WERI-Rb-1 (cell line): Measurements from ENCODE around the gene TM9SF3.

Source experiments
- DNase-seq: peaks from one replicate; pipeline ENCODE4 v3.0.0-alpha.2; 2020
- H3K27ac ChIP-seq: fragments of 250-450 bp; sonication (Bioruptor Pico); 2 replicates; pipeline ENCODE4 v1.5.1; 2020; ENCODE audit warnings: mild to moderate bottlenecking, moderate library complexity
- H3K27me3 ChIP-seq: fragments of 250-450 bp; sonication (Bioruptor Pico); 2 replicates; pipeline ENCODE4 v1.5.1; 2021; ENCODE audit warnings: mild to moderate bottlenecking, low read depth, moderate library complexity; ENCODE audit not compliant: insufficient read depth, severe bottlenecking
- H3K36me3 ChIP-seq: fragments of 250-450 bp; sonication (Bioruptor Pico); 2 replicates; pipeline ENCODE4 v1.5.1; 2020; ENCODE audit warnings: mild to moderate bottlenecking, moderate library complexity
- H3K4me3 ChIP-seq: 2 replicates; pipeline ENCODE4 v1.5.1; 2011; ENCODE audit warnings: low read depth, mild to moderate bottlenecking, control low read depth, low read length
- H3K9me3 ChIP-seq: fragments of 250-450 bp; sonication (Bioruptor Pico); 2 replicates; pipeline ENCODE4 v1.5.1; 2021; ENCODE audit warnings: mild to moderate bottlenecking, moderate library complexity; ENCODE audit not compliant: severe bottlenecking
- TF ChIP-seq, protein P1 (sequence below): IDR thresholded peaks from 2 replicates; pipeline ENCODE4 v1.5.1; 2011; ENCODE audit warnings: low read depth, mild to moderate bottlenecking, control low read depth, inconsistent platforms, low read length

The TM9SF3 gene

DNA sequence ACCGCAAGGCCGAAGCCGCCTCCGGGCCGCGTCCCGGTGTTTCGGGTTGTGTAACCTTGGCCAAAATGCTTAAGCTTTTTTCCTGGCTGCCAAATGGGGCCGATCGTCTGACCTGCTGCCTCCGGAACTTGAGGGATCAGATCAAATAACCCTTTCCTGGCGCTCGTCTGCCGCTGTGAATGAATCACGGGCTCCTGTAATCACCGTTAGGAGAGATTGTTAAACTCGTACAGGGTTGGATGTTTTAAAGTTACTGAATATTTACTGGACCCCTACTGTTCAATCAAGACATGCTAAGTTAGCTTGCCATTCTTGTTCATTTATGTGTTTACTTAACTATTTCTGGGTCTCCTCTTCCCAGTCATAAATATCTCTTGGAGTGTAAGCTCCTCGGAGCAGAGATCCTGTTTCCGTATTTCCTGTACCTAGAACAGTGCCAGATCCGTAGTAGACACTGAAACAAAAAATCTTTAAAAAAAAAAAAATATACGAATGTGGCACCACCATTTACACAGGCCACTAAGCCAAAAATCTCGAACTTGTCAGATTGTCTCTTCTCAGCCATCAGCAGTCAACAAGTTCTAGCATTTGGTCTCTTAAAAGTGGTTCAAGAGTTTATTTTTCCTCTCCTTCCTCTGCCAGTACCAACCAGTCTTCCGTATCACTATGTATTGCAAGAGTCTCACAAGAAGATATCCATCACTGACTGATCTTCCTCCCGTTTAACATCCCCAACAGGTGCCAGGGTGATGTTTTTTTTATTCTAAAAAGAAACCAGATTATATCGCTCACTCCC lies 650 bp upstream of the TM9SF3 start:
- Histone ChIP-seq H3K9me3 (no peaks in the 10 kb centered on the region), H3K36me3 (peaks cover 11% of the 10 kb centered on the region), H3K4me3 (peak overlapping the region; percentile 80), H3K27ac (peak overlapping the region; percentile 97), H3K27me3 (no peaks in the 10 kb centered on the region)
- TF ChIP-seq, protein P1, sequence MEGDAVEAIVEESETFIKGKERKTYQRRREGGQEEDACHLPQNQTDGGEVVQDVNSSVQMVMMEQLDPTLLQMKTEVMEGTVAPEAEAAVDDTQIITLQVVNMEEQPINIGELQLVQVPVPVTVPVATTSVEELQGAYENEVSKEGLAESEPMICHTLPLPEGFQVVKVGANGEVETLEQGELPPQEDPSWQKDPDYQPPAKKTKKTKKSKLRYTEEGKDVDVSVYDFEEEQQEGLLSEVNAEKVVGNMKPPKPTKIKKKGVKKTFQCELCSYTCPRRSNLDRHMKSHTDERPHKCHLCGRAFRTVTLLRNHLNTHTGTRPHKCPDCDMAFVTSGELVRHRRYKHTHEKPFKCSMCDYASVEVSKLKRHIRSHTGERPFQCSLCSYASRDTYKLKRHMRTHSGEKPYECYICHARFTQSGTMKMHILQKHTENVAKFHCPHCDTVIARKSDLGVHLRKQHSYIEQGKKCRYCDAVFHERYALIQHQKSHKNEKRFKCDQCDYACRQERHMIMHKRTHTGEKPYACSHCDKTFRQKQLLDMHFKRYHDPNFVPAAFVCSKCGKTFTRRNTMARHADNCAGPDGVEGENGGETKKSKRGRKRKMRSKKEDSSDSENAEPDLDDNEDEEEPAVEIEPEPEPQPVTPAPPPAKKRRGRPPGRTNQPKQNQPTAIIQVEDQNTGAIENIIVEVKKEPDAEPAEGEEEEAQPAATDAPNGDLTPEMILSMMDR: no peak
- peak; percentile 67 for DNase-seq

DNA sequence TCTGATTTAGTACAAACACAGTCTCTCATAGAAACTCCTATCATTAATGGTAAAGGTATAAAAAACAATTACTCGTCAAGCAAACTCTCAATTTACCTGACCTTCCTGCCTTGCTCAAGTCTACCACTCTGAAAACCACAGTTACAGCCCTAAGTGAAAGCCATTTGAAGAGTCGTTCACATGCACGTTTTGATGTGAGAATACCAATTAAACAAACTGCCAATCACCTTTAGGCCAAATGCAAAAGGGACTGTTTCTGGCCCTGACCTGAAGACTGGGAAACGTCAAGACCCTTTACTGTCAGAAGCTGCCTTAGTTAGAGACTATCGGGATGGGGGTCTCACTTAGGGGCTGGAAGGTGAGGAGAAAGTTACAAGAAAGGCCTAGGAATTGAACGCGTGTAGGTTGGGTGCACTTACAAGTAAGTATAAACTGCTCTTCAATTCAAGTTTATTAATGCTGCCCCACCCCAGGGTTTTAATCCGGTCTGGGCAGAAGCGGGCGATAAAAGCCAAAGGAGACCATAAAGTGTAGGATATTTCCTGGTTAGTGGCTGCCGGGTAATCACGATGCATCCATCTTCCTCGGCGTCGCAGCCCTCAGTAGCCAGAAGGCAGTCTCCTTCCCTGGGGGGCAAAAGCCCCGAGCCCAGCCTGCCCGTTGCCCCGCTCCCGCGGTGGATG lies 935 bp downstream of the TM9SF3 start:
- no peaks in the 10 kb centered on the region for H3K27me3 ChIP-seq
- TF ChIP-seq, protein P1: no peak
- peaks cover 11% of the 10 kb centered on the region for H3K36me3 ChIP-seq
- H3K27ac ChIP-seq: peak overlapping the region; percentile 97
- peak overlapping the region; percentile 80 for H3K4me3 ChIP-seq
- H3K9me3 ChIP-seq: no peaks in the 10 kb centered on the region
- no peak for DNase-seq

DNA sequence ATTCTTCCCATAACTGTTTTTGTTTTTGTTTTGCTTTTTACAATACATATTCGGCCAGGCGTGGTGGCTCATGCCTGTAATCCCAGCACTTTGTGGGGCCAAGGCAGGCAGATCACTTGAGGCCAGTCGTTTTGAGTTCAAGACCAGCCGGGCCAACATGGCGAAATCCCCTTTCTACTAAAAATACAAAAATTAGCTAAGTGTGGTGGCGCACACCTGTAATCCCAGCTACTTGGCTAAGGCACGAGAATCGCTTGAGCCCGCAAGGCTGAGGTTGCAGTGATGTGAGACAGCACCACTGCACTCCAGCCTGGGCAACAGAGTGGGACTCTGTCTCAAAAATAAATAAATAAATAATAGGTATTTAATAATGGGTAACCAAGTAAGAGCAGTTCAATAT lies 2.3 kb downstream of the TM9SF3 start:
- Histone ChIP-seq H3K9me3 (no peaks in the 10 kb centered on the region), H3K27me3 (no peaks in the 10 kb centered on the region), H3K4me3 (no peak overlapping the region), H3K27ac (no peak overlapping the region), H3K36me3 (peaks cover 11% of the 10 kb centered on the region)
- no peak for DNase-seq
- TF ChIP-seq, protein P1: no peak

- DNase-seq: no peak
- Histone ChIP-seq H3K9me3 (no peaks in the 10 kb centered on the region), H3K27me3 (no peaks in the 10 kb centered on the region), H3K4me3 (no peak overlapping the region), H3K27ac (no peak overlapping the region), H3K36me3 (peaks cover 11% of the 10 kb centered on the region)
- TF ChIP-seq, protein P1: no peak
These were observed 2.8 kb downstream of the TM9SF3 start for GRCh38 chr10:96584035-96584434.

GRCh38 chr10:96579133-96579532 lies 7.7 kb downstream of the TM9SF3 start:
- TF ChIP-seq, protein P1: no peak
- no peak for DNase-seq
- no peaks in the 10 kb centered on the region for H3K27me3 ChIP-seq
- H3K36me3 ChIP-seq: peaks cover 21% of the 10 kb centered on the region
- H3K9me3 ChIP-seq: no peaks in the 10 kb centered on the region
- no peak overlapping the region for H3K27ac ChIP-seq
- H3K4me3 ChIP-seq: no peak overlapping the region
